ENCODE data around the gene ATP11B.

Gene ATP11B

GRCh38 chr3:182911782-182912111, 118.4 kb downstream of the ATP11B start:
- DNase-seq (ENCODE audit: low read depth): no peak
- TF ChIP-seq CTCF (conservative IDR thresholded peaks at IDR 0.05; ENCODE audit: control insufficient read depth, insufficient read depth, low read depth, low read length): no peak

GRCh38 chr3:182912474-182912873, 119.2 kb downstream of the ATP11B start:
- TF ChIP-seq CTCF (conservative IDR thresholded peaks at IDR 0.05; ENCODE audit: control insufficient read depth, insufficient read depth, low read depth, low read length): no peak
- no peak for DNase-seq (ENCODE audit: low read depth)
- H3K4me3 ChIP-seq (ENCODE audit: control insufficient read depth, low read depth, low read length): no peak overlapping the region

More at GRCh38 chr3:182911782-182912111, 118.4 kb downstream of the ATP11B start:
- H3K4me3 ChIP-seq (ENCODE audit: control insufficient read depth, low read depth, low read length): no peak overlapping the region

GRCh38 chr3:182913889-182914288, 120.6 kb downstream of the ATP11B start:
- no peak overlapping the region for H3K4me3 ChIP-seq (ENCODE audit: control insufficient read depth, low read depth, low read length)
- TF ChIP-seq CTCF (conservative IDR thresholded peaks at IDR 0.05; ENCODE audit: control insufficient read depth, insufficient read depth, low read depth, low read length): no peak
- DNase-seq (ENCODE audit: low read depth): no peak

GRCh38 chr3:182914341-182914740, 121.0 kb downstream of the ATP11B start:
- H3K4me3 ChIP-seq (ENCODE audit: control insufficient read depth, low read depth, low read length): no peak overlapping the region
- DNase-seq (ENCODE audit: low read depth): no peak
- TF ChIP-seq CTCF (conservative IDR thresholded peaks at IDR 0.05; ENCODE audit: control insufficient read depth, insufficient read depth, low read depth, low read length): no peak

- TF ChIP-seq CTCF (conservative IDR thresholded peaks at IDR 0.05; ENCODE audit: control insufficient read depth, insufficient read depth, low read depth, low read length): no peak
- DNase-seq (ENCODE audit: low read depth): no peak
- H3K4me3 ChIP-seq (ENCODE audit: control insufficient read depth, low read depth, low read length): no peak overlapping the region
Observed at GRCh38 chr3:182917134-182917533, 123.8 kb downstream of the ATP11B start.

GRCh38 chr3:182919866-182920357, 126.6 kb downstream of the ATP11B start:
- TF ChIP-seq CTCF (conservative IDR thresholded peaks at IDR 0.05; ENCODE audit: control insufficient read depth, insufficient read depth, low read depth, low read length): no peak
- no peak for DNase-seq (ENCODE audit: low read depth)
- H3K4me3 ChIP-seq (ENCODE audit: control insufficient read depth, low read depth, low read length): no peak overlapping the region

- no peak for TF ChIP-seq CTCF (conservative IDR thresholded peaks at IDR 0.05; ENCODE audit: control insufficient read depth, insufficient read depth, low read depth, low read length)
- peak; percentile 53 for DNase-seq (ENCODE audit: low read depth)
- H3K4me3 ChIP-seq (ENCODE audit: control insufficient read depth, low read depth, low read length): no peak overlapping the region
Observed at GRCh38 chr3:182920515-182921084, 127.3 kb downstream of the ATP11B start.
